Endothelial cell of umbilical vein (primary cell): Measurements from ENCODE around the gene MAN2A1. TPM values are rescaled to one million over a fixed set of nuclear protein-coding genes. Genes with fewer than 3 reads are reported as not detected.

ENCODE experiments used
- BruUV-seq: library from RNA; stranded (reverse); fragments of 400-500 nt; replicated peaks from 2 replicates; lab custom pipeline; 2021; lab: Mats Ljungman, UMichigan
- CTCF ChIA-PET: fragments of 300-600, 350-600 bp; sonication (Branson Sonifier 250); formaldehyde crosslinking; loops from one replicate; lab custom pipeline; 2021; ENCODE audit warnings: antibody characterized with exemption, inconsistent platforms; lab: Charles Lee
- POLR2A ChIA-PET: fragments of 300-600, 350-600 bp; sonication (Branson Sonifier 250); formaldehyde crosslinking; loops from one replicate; lab custom pipeline; 2021; ENCODE audit warnings: antibody characterized with exemption, inconsistent platforms; lab: Charles Lee
- DNase-seq: peaks from one replicate; pipeline ENCODE4 v3.0.0-alpha.2; 2011; ENCODE audit warnings: low read depth, low spot score
- FAIRE-seq: peaks from 2 replicates; lab custom pipeline; 2011; peaks lifted over from hg19 to GRCh38; lab: Jason Lieb, UNC
- H2AFZ ChIP-seq: 2 replicates; pipeline ENCODE4 v1.6.0; 2012; ENCODE audit warnings: low read depth, low read length, control low read depth, inconsistent platforms
- H3K27ac ChIP-seq: 2 replicates; pipeline ENCODE4 v1.5.1; 2011; ENCODE audit warnings: low read depth, mild to moderate bottlenecking, control low read depth, low read length, moderate library complexity; ENCODE audit not compliant: insufficient read depth
- H3K27me3 ChIP-seq, 2 experiments: 2 replicates each; pipeline versions ENCODE4 v1.6.0 to v1.6.1; 2011; ENCODE audit warnings: low read length in 2 of 2, mixed read lengths in 1 of 2; ENCODE audit not compliant: control insufficient read depth in 2 of 2, insufficient read depth in 2 of 2
- H3K36me3 ChIP-seq, 2 experiments: 2 replicates in 1 of 2; 3 replicates in 1 of 2; pipeline ENCODE4 v1.5.1; 2011; ENCODE audit warnings: low read length in 2 of 2, mild to moderate bottlenecking in 1 of 2, moderate library complexity in 1 of 2; ENCODE audit not compliant: control insufficient read depth in 2 of 2, insufficient read depth in 2 of 2; ENCODE audit errors: extremely low read depth in 1 of 2
- H3K4me1 ChIP-seq: 3 replicates; pipeline ENCODE4 v1.5.1; 2011; ENCODE audit warnings: mild to moderate bottlenecking, low read length; ENCODE audit not compliant: control insufficient read depth, insufficient read depth; ENCODE audit errors: extremely low read depth
- H3K4me2 ChIP-seq: 2 replicates; pipeline ENCODE4 v1.6.1; 2011; ENCODE audit warnings: low read length, control low read depth, mixed read lengths; ENCODE audit not compliant: insufficient read depth
- H3K4me3 ChIP-seq, 3 experiments: fragments of 200-600 bp in 1 of 3; sonication (generic), shearing (Covaris generic) in 1 of 3; replicated peaks in 1 of 3; 2 replicates each; pipeline ENCODE4 v1.5.1; 2011 to 2016; ENCODE audit warnings: control low read depth in 3 of 3, low read length in 3 of 3, mild to moderate bottlenecking in 2 of 3, inconsistent platforms in 1 of 3, low read depth in 1 of 3, moderate library complexity in 1 of 3; ENCODE audit not compliant: insufficient read depth in 1 of 3
- H3K79me2 ChIP-seq: 2 replicates; pipeline ENCODE4 v1.6.0; 2012; ENCODE audit warnings: low read length, inconsistent platforms; ENCODE audit not compliant: control insufficient read depth, insufficient read depth
- H3K9ac ChIP-seq: replicated peaks from 2 replicates; pipeline ENCODE3; 2011; ENCODE audit warnings: low read length, control low read depth; ENCODE audit not compliant: insufficient read depth; ENCODE audit errors: extremely low read depth
- H3K9me1 ChIP-seq: replicated peaks from 3 replicates; pipeline ENCODE4 v1.6.0; 2011; ENCODE audit warnings: mild to moderate bottlenecking, low read length; ENCODE audit not compliant: control insufficient read depth, insufficient read depth; ENCODE audit errors: extremely low read depth
- H3K9me3 ChIP-seq: replicated peaks from 2 replicates; pipeline ENCODE4 v1.5.1; 2012; ENCODE audit warnings: low read length, inconsistent platforms; ENCODE audit not compliant: control insufficient read depth, insufficient read depth
- H4K20me1 ChIP-seq: replicated peaks from 2 replicates; pipeline ENCODE3; 2011; ENCODE audit warnings: mild to moderate bottlenecking, low read length; ENCODE audit not compliant: control insufficient read depth, insufficient read depth; ENCODE audit errors: extremely low read depth
- CTCF ChIP-seq, 2 donors: IDR thresholded peaks; 1 replicate in 1 of 2; 2 replicates in 1 of 2; pipeline ENCODE4 v1.5.1; 2011; ENCODE audit warnings: low read length in 2 of 2, mild to moderate bottlenecking in 2 of 2, moderate library complexity in 2 of 2, control low read depth in 1 of 2, inconsistent platforms in 1 of 2, low read depth in 1 of 2; ENCODE audit not compliant: insufficient read depth in 1 of 2; ENCODE audit errors: extremely low read depth in 1 of 2
- EZH2 ChIP-seq: IDR thresholded peaks from 2 replicates; pipeline ENCODE4 v1.6.1; 2012; ENCODE audit warnings: borderline replicate concordance, low read depth, mild to moderate bottlenecking, moderate library complexity, low read length, inconsistent platforms; ENCODE audit not compliant: severe bottlenecking
- FOS ChIP-seq: IDR thresholded peaks from 2 replicates; pipeline ENCODE4 v1.6.1; 2011; ENCODE audit warnings: mild to moderate bottlenecking, low read length, moderate library complexity, borderline replicate concordance; ENCODE audit not compliant: insufficient read depth
- GATA2 ChIP-seq: IDR thresholded peaks from 2 replicates; pipeline ENCODE4 v1.7.0; 2011; ENCODE audit warnings: low read depth, mild to moderate bottlenecking, moderate library complexity, mixed read lengths, low read length; ENCODE audit not compliant: insufficient read length, insufficient read depth
- JUN ChIP-seq: IDR thresholded peaks from 2 replicates; pipeline ENCODE4 v1.6.1; 2011; ENCODE audit warnings: borderline replicate concordance, low read depth; ENCODE audit not compliant: insufficient read length, insufficient read depth
- MAX ChIP-seq: IDR thresholded peaks from 2 replicates; pipeline ENCODE4 v1.6.1; 2011; ENCODE audit not compliant: insufficient read depth, insufficient read length
- MYC ChIP-seq: IDR thresholded peaks from one replicate; pipeline ENCODE4 v1.6.1; 2011; ENCODE audit warnings: mild to moderate bottlenecking, low read depth, low read length
- POLR2A ChIP-seq: IDR thresholded peaks from 2 replicates; pipeline ENCODE4 v1.6.1; 2012; ENCODE audit warnings: low read depth, mild to moderate bottlenecking, control low read depth, low read length
- POLR2AphosphoS5 ChIP-seq: IDR thresholded peaks from 2 replicates; pipeline ENCODE4 v1.6.1; 2012; ENCODE audit warnings: low read depth, mild to moderate bottlenecking, control low read depth, low read length, moderate library complexity; ENCODE audit not compliant: insufficient read depth
- dilution Hi-C: fragments of 300-500 bp; cut with MboI; formaldehyde crosslinking; loops from one replicate; pipeline ENCODE4 v1.15.0; 2019; ENCODE audit warnings: low sequenced_read_pairs; ENCODE audit not compliant: extremely low pct_ligation_motif_present
- intact Hi-C: fragments of 100-400 bp; cut with micrococcal nuclease; formaldehyde crosslinking; loops from one replicate; pipeline ENCODE4 v1.10.0; 2022
- polyA plus RNA-seq, 4 experiments: library from polyadenylated mRNA; depleted of rRNA in 3 of 4; stranded (reverse) in 3 of 4; unstranded in 1 of 4; fragments of >200 nt; gene quantifications; 2 replicates each; pipeline versions ENCODE4 v1.2.1 to v1.2.3, GENCODE V29; 2011 to 2012; ENCODE audit warnings: missing spikeins in 1 of 4
- total RNA-seq: library from RNA; stranded (reverse); gene quantifications from 2 replicates; pipeline ENCODE4 v1.2.3, GENCODE V29; 2021

Gene MAN2A1
- total and polyA plus RNA-seq, 2 donors (not counting 3 experiments of a cell fraction or from before 2014, with no cell fraction given): 20.8 to 54.8 TPM

- H3K27ac ChIP-seq: no peak overlapping the region
- no peaks in the 10 kb centered on the region for H4K20me1 ChIP-seq
- no peaks in the 10 kb centered on the region for H3K9me3 ChIP-seq
- dilution Hi-C loops: no loop called here
- H3K4me1 ChIP-seq: no peaks in the 10 kb centered on the region
- H3K79me2 ChIP-seq: no peaks in the 10 kb centered on the region
- BruUV-seq: no TSS peak
- no peaks in the 10 kb centered on the region for H3K36me3 ChIP-seq
- H3K9ac ChIP-seq: no peak overlapping the region
- H3K27me3 ChIP-seq: peaks cover 0 to 2% of the 10 kb centered on the region in 2 experiments
- no peak overlapping the region for H3K4me3 ChIP-seq
- ChIA-PET CTCF (interaction anchor here (1.2 kb wide), 1 partner anchor 47 kb away, joined by 3 read pairs; no protein-coding TSS in a partner anchor), POLR2A (no interaction called here)
- intact Hi-C loops: no loop called here
- no peak overlapping the region for H2AFZ ChIP-seq
- DNase-seq (no peak), FAIRE-seq (no peak)
- H3K9me1 ChIP-seq: no peaks in the 10 kb centered on the region
- no peak overlapping the region for H3K4me2 ChIP-seq
- TF ChIP-seq FOS (no peak), POLR2A (no peak), CTCF (IDR thresholded peaks at IDR 0.05; ENCODE audit: extremely low read depth in 1 of 2, insufficient read depth in 1 of 2, low read depth in 1 of 2, low read length in 2 of 2) (no peak), MAX (no peak), JUN (no peak), MYC (no peak), EZH2 (no peak), POLR2AphosphoS5 (no peak), GATA2 (no peak)
Measured at GRCh38 chr5:109645707-109646192, 44.0 kb upstream of the MAN2A1 start.
